Measurements from ENCODE around the gene AGPS.
"Not testable (repeated sequence)": the region's sequence is repeated elsewhere in the genome, so short reads cannot be mapped to it uniquely, and the experiment has no call there.

Gene AGPS

DNA sequence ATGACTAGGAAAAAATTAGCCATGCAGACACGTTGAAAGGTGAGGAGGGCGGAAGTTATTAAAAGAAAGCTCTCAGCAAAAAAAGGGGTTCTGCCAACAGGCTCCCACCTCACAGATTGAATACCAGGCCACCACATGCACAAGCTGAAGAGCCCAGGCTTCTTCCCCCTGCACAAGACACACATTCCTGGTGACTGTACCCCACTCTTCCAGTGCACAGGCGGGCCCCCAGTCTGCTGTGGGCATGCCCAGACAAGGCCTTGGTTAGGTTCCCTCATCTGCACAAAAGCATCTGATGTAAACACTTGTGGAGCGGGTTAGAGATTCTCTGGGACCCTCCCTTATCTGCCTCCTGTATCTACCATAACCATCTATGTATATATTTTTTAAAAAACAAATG is 81.7 kb downstream of the AGPS start:
- no peak for DNase-seq (ENCODE audit: low read depth)

DNA sequence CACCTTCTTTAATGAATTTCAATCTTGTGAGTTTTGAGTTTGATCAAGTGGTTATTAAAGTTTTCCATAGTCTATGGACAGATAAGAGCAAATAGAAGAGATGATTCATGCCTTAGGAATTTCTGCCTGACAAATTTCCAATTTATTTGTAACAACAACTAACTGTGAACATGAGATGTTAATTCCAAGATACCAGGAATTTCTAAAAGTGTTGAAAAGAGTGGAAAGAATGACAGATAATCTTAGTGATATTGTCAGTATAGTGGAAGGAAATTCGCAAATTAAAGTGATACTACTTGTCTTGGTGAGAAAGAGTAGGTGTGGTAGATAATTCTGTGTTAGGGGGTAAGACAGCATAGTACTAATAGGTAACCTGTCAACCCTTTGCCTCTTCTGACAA is 82.4 kb downstream of the AGPS start:
- peak; percentile 48 for DNase-seq (ENCODE audit: low read depth)

DNA sequence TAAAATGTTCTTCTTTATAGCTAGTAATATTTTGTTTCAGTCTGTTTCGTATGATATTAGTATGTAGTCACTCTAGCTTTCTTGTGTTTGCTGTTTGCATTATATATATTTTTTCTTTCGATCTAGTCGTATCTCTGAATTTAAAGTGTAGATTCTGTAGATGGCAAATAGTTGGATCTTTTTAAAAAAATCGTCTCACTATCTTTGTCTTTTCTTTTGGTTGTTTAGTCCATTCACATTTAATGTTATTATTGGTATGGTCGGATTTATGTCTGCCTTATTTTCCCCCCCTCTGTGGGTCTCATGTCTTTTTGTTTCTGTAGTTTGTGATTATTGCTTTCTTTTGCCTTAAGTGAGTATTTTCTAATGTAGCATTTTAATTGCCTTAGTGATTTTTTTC is 84.3 kb downstream of the AGPS start:
- DNase-seq (ENCODE audit: low read depth), result no peak

DNA sequence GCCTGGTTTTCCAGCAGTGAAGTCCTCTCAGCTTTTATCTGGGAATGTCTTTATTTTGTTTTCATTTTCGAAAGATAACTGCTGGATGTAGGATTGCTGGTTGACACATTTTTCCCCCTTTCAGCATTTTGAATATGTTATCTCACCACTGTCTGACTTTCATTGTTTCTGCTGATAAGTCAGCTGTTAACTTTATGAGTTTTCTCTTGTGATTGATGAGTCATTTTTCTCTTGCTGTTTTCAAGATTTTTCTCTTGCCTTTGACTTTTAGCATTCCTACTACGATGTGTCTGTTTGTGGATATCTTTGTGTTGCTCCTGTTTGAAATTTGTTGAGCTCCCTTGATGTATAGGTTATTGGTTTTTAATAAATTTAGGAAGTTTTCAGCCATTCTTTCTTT is 85.5 kb downstream of the AGPS start:
- no peak for DNase-seq (ENCODE audit: low read depth)

- DNase-seq (ENCODE audit: low read depth), result no peak
Observed at GRCh38 chr2:177478907-177479306, 86.3 kb downstream of the AGPS start.

GRCh38 chr2:177482195-177482594 is 89.6 kb downstream of the AGPS start:
- no peak for DNase-seq (ENCODE audit: low read depth)

DNA sequence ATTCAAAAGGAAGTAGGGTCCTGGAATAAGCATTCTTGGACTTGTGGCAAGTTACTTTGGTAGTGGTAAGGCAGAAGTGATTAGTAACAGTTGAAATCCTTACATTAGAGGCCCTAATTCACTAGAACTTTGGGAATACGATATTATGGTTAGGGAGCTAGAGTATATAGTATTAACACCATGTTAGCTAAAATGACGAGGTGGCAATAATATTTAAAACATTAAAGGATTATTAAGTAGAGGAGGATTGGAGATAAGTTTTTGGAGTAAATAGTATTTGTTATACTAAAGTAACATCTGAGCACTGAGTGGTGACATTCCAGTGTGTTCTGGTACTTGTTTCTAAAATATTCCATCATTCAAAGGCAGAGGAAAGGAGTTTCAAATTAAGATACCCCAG is 91.0 kb downstream of the AGPS start:
- no peak for DNase-seq (ENCODE audit: low read depth)

GRCh38 chr2:177484180-177484795 is 91.7 kb downstream of the AGPS start:
- DNase-seq (ENCODE audit: low read depth), result no peak

- DNase-seq (ENCODE audit: low read depth), result not testable (repeated sequence)
Observed at GRCh38 chr2:177485657-177486056, 93.1 kb downstream of the AGPS start.

DNA sequence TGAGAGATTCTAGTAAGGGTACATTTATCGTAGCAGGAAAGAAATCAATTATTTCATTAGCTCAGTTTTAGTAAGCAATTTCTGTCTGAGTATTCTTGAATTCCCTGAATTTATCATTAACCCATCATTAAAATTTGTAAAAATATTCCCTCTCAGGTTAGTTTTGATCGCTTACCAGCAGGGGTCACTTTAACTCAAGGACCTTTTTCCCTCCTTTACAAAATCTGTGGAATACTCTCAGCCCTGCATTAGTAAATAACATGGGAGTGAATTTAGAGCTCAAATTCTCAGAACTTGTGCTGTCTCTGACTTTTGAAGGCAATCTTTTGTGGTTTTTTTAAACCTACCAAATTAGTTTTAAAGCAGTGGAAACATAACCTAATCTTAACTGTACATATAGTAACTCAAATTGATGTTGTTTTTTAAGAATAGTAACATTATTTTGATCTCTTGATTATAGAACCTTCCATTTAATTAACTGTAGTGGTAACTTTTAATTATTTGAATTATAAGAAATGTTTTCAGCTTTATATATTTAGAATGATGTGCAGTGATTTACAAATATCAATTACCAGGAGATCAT is 97.2 kb downstream of the AGPS start:
- DNase-seq (ENCODE audit: low read depth), result no peak

DNA sequence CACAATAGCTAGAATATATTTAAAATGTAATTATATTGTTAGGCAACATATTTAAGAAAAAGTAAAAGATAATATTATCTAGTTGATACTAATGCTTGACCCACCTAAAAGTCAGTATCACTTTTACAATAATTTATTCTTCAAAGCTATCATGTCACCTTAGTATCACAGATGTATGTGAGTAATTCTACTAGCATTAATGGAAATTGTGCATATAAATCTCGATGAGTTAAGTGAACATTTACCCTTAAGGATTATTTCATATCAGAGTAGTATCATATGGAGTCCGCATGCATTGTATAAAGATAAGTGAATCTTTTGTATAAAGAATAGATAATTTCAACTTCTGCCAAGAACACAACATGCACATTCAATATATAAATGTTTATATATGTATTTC is 103.4 kb downstream of the AGPS start:
- DNase-seq (ENCODE audit: low read depth), result no peak

DNA sequence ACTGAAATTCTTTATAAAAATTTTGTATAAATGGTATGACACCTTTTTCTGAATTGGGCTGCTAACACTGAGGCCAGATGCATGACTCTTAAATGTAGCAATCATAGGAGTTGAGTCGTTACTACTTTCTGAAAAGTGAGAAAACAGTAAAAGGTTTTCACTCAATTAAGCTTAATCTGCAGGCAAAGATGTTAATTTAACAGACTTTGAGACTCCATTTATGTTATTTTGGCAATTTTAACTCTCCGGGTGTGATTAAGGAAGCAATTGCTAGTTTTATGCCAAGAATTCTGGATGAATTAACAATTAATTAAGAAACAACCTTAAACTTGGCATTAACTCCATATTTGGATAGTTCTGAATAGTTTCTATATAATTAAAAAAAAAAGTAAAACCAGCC is 104.3 kb downstream of the AGPS start:
- no peak for DNase-seq (ENCODE audit: low read depth)

DNA sequence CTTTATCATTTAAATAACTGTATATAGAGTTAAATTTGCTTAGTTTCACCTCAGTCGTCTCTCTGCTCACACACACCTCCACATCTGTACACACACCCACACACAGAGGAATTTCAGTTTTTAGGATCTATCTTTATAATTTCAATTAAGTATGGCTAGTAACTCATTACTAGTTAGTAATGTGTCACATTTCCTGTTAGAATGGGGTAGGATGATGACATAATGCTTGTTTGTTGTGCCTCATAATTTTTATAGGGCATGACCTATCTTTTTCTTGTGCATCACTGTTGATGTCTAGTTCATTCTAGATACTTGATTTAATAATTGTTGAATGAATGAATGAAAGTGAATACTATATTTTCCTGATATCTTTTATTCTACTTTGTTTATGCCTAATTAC is 108.6 kb downstream of the AGPS start:
- no peak for DNase-seq (ENCODE audit: low read depth)

- no peak for DNase-seq (ENCODE audit: low read depth)
Observed at GRCh38 chr2:177506505-177506904, 113.9 kb downstream of the AGPS start.

DNA sequence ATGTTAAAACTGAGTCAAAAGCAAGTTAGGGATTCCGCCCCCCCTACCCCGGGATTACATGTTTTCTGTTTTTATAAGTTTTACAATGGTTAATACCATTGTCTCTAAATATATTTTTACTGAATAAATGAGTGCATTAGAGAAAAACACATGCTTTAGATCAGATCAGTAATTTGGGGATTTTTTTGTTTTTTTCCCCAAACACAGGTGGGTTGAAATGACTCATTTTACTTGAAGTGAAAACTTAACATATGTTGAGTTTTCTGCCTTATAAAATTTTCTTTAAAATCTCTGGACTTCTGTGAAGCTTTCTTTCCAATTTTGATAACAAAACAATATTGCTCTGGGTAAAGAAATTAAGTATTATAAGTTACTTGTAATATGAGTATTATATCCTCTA is 114.4 kb downstream of the AGPS start:
- no peak for DNase-seq (ENCODE audit: low read depth)

GRCh38 chr2:177516824-177517544 is 124.4 kb downstream of the AGPS start:
- DNase-seq (ENCODE audit: low read depth), result no peak

DNA sequence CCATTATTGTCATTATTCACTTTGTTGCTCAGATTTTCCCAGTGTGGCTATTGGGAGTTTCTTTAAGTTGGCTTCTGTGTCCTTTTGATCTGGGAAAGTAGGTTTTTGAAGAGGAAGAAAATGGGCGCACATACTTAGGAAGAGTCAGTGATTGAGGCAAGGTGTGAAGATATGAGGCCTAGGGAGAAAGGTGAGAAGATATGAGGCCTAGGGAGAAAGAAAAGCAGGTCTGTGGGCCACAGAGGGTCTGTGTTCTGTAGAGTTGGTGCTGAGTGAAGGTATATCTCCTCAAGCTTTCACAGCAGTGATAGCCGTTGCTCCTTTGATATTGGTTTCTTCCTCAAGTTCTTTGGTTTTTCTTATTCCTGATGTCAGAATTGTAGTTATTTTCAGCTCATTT is 126.2 kb downstream of the AGPS start:
- DNase-seq (ENCODE audit: low read depth), result no peak

DNA sequence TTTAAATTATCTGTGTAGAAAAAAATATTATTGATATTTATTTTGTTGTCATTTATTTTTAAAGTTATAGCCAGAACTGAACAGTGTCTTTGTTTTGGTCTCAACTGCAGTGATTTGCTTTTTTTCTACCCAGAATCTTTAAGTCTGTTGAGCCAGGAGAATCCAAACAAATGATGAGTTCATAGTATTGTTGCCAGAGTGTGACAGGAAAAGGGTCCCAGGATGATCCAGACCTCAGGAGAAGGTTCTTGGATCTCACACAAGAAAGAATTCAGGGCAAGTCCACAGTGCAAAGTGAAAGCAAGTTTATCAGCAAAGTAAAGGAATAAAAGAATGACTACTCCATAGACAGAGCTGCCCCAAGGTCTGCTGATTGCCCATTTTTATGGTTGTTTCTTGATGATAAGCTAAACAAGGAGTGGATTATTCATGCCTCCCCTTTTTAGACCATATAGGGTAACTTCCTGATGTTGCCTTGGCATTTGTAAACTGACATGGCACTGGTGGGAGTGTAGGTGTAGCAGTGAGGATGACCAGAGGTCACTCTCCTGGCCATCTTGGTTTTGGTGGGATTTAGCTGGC is 127.1 kb downstream of the AGPS start:
- no peak for DNase-seq (ENCODE audit: low read depth)

DNA sequence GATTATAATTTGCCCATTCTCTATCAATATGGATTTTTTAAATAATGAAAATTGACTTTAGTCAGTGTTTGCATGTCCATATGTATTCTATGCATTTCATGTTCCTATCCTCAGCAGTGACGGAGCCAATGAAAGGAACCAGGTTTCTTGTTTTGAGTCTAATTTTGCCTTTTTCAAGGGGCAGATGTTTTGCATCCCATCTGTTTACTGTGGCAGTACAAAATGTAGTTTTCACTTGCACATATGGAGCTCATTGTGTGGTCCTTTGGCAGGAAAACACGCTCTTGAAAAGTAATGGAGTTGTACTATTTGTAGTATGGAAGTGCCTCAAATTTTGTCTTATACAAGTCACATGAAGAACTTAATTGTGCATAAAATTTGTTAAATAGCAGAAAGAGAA is 127.8 kb downstream of the AGPS start:
- no peak for DNase-seq (ENCODE audit: low read depth)

- DNase-seq (ENCODE audit: low read depth), result no peak
Observed at GRCh38 chr2:177523781-177524180, 131.2 kb downstream of the AGPS start.

- DNase-seq (ENCODE audit: low read depth), result no peak
Observed at GRCh38 chr2:177525351-177525924, 132.9 kb downstream of the AGPS start.

DNA sequence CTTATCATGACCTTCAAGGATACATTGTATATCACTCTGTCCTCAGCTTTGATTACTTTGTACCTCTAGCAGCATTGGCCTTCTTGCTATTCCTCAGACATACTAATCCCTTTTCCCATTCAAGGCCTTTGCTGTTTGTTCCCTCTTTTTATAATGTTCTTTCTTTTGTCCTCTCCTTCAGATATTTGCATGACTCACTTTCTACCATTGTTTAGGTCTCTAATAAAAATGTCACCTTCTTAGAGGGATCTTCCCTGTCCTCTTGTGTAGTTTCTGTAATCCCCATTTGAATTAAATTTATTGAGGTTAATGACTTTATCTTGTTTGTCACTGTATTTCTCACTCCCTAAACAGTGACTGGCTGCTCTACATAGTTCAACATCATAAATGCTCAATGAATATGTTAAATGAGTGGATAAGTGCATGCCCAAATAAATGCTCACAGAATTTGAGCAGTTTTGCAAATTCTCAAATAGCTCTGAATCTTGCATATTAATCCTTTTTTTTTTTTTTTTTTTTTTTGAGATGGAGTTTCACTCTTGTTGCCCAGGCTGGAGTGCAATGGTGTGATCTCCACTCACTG is 135.9 kb downstream of the AGPS start:
- no peak for DNase-seq (ENCODE audit: low read depth)

- DNase-seq (ENCODE audit: low read depth), result no peak
Observed at GRCh38 chr2:177529166-177529565, 136.6 kb downstream of the AGPS start.
